Hepatocyte (in vitro differentiated cells): ENCODE data around the gene TIE1. TPM values are rescaled to one million over a fixed set of nuclear protein-coding genes. Genes with fewer than 3 reads are reported as not detected.

ENCODE experiments used
- DNase-seq: peaks from one replicate; pipeline ENCODE4 v3.0.0-alpha.2; 2016; ENCODE audit warnings: low spot score
- H2AFZ ChIP-seq: fragments of 200-600 bp; sonication (generic); 2 replicates; pipeline ENCODE4 v1.6.0; 2016; ENCODE audit warnings: antibody characterized with exemption, mild to moderate bottlenecking
- H3K27ac ChIP-seq: fragments of 200-600 bp; sonication (generic); 2 replicates; pipeline ENCODE4 v1.5.1; 2016; ENCODE audit warnings: mild to moderate bottlenecking
- H3K27me3 ChIP-seq: fragments of 200-600 bp; sonication (generic); 2 replicates; pipeline ENCODE4 v1.6.1; 2016
- H3K36me3 ChIP-seq: fragments of 200-600 bp; sonication (generic); replicated peaks from 2 replicates; pipeline ENCODE4 v1.5.1; 2016; ENCODE audit warnings: low read depth; ENCODE audit not compliant: insufficient read depth
- H3K4me1 ChIP-seq: fragments of 200-600 bp; sonication (generic); 2 replicates; pipeline ENCODE4 v1.5.1; 2016; ENCODE audit warnings: mild to moderate bottlenecking, moderate library complexity; ENCODE audit not compliant: insufficient read depth
- H3K4me2 ChIP-seq: fragments of 200-600 bp; sonication (generic); 2 replicates; pipeline ENCODE4 v1.6.0; 2016
- H3K4me3 ChIP-seq: fragments of 200-600 bp; sonication (generic); 2 replicates; pipeline ENCODE4 v1.5.1; 2016; ENCODE audit warnings: mild to moderate bottlenecking
- H3K79me2 ChIP-seq: fragments of 200-600 bp; sonication (generic); 2 replicates; pipeline ENCODE4 v1.6.0; 2017; ENCODE audit warnings: mild to moderate bottlenecking
- H3K9me2 ChIP-seq: fragments of 200-600 bp; sonication (generic); replicated peaks from 2 replicates; pipeline ENCODE4 v1.6.0; 2017; ENCODE audit warnings: mild to moderate bottlenecking; ENCODE audit not compliant: insufficient read depth
- H3K9me3 ChIP-seq: fragments of 200-600 bp; sonication (generic); 2 replicates; pipeline ENCODE4 v1.5.1; 2016; ENCODE audit warnings: low read depth, mild to moderate bottlenecking
- H4K20me1 ChIP-seq: fragments of 200-600 bp; sonication (generic); 2 replicates; pipeline ENCODE4 v1.6.0; 2016; ENCODE audit warnings: mild to moderate bottlenecking; ENCODE audit not compliant: insufficient read depth, poor library complexity, severe bottlenecking
- CTCF ChIP-seq: fragments of 200-600 bp; sonication (generic); IDR thresholded peaks from 2 replicates; pipeline ENCODE4 v1.5.1; 2016; ENCODE audit warnings: antibody characterized with exemption, mild to moderate bottlenecking; ENCODE audit not compliant: poor library complexity
- EZH2 ChIP-seq: fragments of 200-600 bp; sonication (generic); IDR thresholded peaks from 2 replicates; pipeline ENCODE4 v1.6.1; 2016; ENCODE audit warnings: antibody characterized with exemption, mild to moderate bottlenecking, borderline replicate concordance
- EZH2phosphoT487 ChIP-seq: fragments of 200-600 bp; sonication (generic); IDR thresholded peaks from one replicate; pipeline ENCODE4 v1.6.1; 2018; ENCODE audit warnings: antibody characterized with exemption, mild to moderate bottlenecking, low read depth, moderate library complexity; ENCODE audit not compliant: unreplicated experiment, severe bottlenecking
- WGBS: methylation state at CpG from one replicate; pipeline ENCODE4 v1.1.6; 2016; ENCODE audit warnings: low lambda C conversion rate; ENCODE audit errors: missing lambda C conversion rate; 5-methylcytosine and 5-hydroxymethylcytosine counted together
- polyA plus RNA-seq: library from polyadenylated mRNA; unstranded; fragments of >200 nt; fragmentation: Nextera tagmentation; extraction: Ambion mirVana; gene quantifications from 2 replicates; pipeline ENCODE4 v1.2.1, GENCODE V29; 2016
- total RNA-seq: library from RNA; depleted of rRNA; stranded (reverse); fragments of >200 nt; gene quantifications from 2 replicates; pipeline ENCODE4 v1.2.3, GENCODE V29; 2014

TIE1 gene
- total and polyA plus RNA-seq, 2 experiments from 2014 or later: 0.33 to 1.2 TPM

GRCh38 chr1:43305926-43306687 lies 5.3 kb downstream of the TIE1 start:
- H3K27ac ChIP-seq: no peak overlapping the region
- 82% methylated on average over 6 of the region's 6 CpGs for WGBS

GRCh38 chr1:43306688-43307457 lies 6.1 kb downstream of the TIE1 start:
- WGBS: 94% methylated on average over 17 of the region's 17 CpGs
- H3K4me3 ChIP-seq: no peak overlapping the region
- no peak overlapping the region for H3K4me2 ChIP-seq
- no peak for DNase-seq
- no peaks in the 10 kb centered on the region for H3K9me3 ChIP-seq
- H3K4me1 ChIP-seq: peaks cover 17% of the 10 kb centered on the region
- H2AFZ ChIP-seq: no peak overlapping the region
- H3K9me2 ChIP-seq: no peaks in the 10 kb centered on the region
- TF ChIP-seq EZH2phosphoT487: no peak
- TF ChIP-seq CTCF: no peak
- no peak for TF ChIP-seq EZH2
- H4K20me1 ChIP-seq: no peaks in the 10 kb centered on the region
- H3K27ac ChIP-seq: no peak overlapping the region
- H3K27me3 ChIP-seq: no peaks in the 10 kb centered on the region
- no peaks in the 10 kb centered on the region for H3K79me2 ChIP-seq
- H3K36me3 ChIP-seq: no peaks in the 10 kb centered on the region

More at GRCh38 chr1:43305926-43306687, 5.3 kb downstream of the TIE1 start:
- TF ChIP-seq EZH2 (no peak), EZH2phosphoT487 (no peak), CTCF (no peak)
- Histone ChIP-seq H3K9me3 (no peaks in the 10 kb centered on the region), H3K9me2 (no peaks in the 10 kb centered on the region), H3K4me2 (no peak overlapping the region), H3K79me2 (no peaks in the 10 kb centered on the region), H3K4me3 (no peak overlapping the region), H3K27me3 (no peaks in the 10 kb centered on the region), H2AFZ (no peak overlapping the region), H3K4me1 (peaks cover 17% of the 10 kb centered on the region), H3K36me3 (no peaks in the 10 kb centered on the region), H4K20me1 (no peaks in the 10 kb centered on the region)
- no peak for DNase-seq

GRCh38 chr1:43307458-43308158 lies 6.8 kb downstream of the TIE1 start:
- 94% methylated on average over 9 of the region's 9 CpGs for WGBS

More at GRCh38 chr1:43307458-43308158, 6.8 kb downstream of the TIE1 start:
- H3K27me3 ChIP-seq: no peaks in the 10 kb centered on the region
- H3K4me2 ChIP-seq: no peak overlapping the region
- H3K27ac ChIP-seq: no peak overlapping the region
- no peak overlapping the region for H2AFZ ChIP-seq
- H3K36me3 ChIP-seq: no peaks in the 10 kb centered on the region
- H3K4me3 ChIP-seq: no peak overlapping the region
- H3K4me1 ChIP-seq: peaks cover 17% of the 10 kb centered on the region
- H4K20me1 ChIP-seq: no peaks in the 10 kb centered on the region
- H3K9me2 ChIP-seq: no peaks in the 10 kb centered on the region
- DNase-seq: no peak
- no peaks in the 10 kb centered on the region for H3K79me2 ChIP-seq
- no peak for TF ChIP-seq EZH2phosphoT487
- H3K9me3 ChIP-seq: no peaks in the 10 kb centered on the region
